Activated CD4-positive, alpha-beta T cell treated with anti-CD3 and anti-CD28 coated beads, Interleukin-2, amount 10 ng/mL, durations not matched to agents 7 days and 5 days (primary cell): ENCODE data around the gene CORO2B. TPM values are rescaled to one million over a fixed set of nuclear protein-coding genes. Genes with fewer than 3 reads are reported as not detected.

Experiments
- CTCF ChIA-PET: fragments of 350-600 bp; sonication (Branson Sonifier 250); formaldehyde crosslinking; loops from one replicate; lab custom pipeline; 2021; ENCODE audit warnings: antibody characterized with exemption; lab: Charles Lee
- POLR2A ChIA-PET: fragments of 350-600 bp; sonication (Branson Sonifier 250); formaldehyde crosslinking; loops from one replicate; lab custom pipeline; 2021; ENCODE audit warnings: antibody characterized with exemption; lab: Charles Lee
- DNase-seq: peaks from one replicate; pipeline ENCODE4 v3.0.0-alpha.2; 2020
- H3K27ac Mint-ChIP-seq: one replicate; pipeline ENCODE4 v1.8.0; 2021; ENCODE audit warnings: mild to moderate bottlenecking, moderate library complexity, mixed read lengths
- H3K27me3 Mint-ChIP-seq: one replicate; pipeline ENCODE4 v1.8.0; 2021; ENCODE audit warnings: mixed read lengths
- H3K36me3 Mint-ChIP-seq: one replicate; pipeline ENCODE4 v1.8.0; 2021; ENCODE audit warnings: low read depth, mixed read lengths
- H3K4me1 Mint-ChIP-seq: one replicate; pipeline ENCODE4 v1.8.0; 2021; ENCODE audit warnings: mixed read lengths
- H3K4me3 Mint-ChIP-seq: one replicate; pipeline ENCODE4 v1.8.0; 2021; ENCODE audit warnings: mild to moderate bottlenecking, moderate library complexity, mixed read lengths
- H3K9me3 Mint-ChIP-seq: one replicate; pipeline ENCODE4 v1.8.0; 2021; ENCODE audit warnings: mixed read lengths
- total RNA-seq, 2 experiments: library from RNA; stranded (reverse); gene quantifications; one replicate each; pipeline ENCODE4 v1.2.3, GENCODE V29; 2021

Gene CORO2B
- total RNA-seq, 2 experiments from 2014 or later, result not detected

DNA sequence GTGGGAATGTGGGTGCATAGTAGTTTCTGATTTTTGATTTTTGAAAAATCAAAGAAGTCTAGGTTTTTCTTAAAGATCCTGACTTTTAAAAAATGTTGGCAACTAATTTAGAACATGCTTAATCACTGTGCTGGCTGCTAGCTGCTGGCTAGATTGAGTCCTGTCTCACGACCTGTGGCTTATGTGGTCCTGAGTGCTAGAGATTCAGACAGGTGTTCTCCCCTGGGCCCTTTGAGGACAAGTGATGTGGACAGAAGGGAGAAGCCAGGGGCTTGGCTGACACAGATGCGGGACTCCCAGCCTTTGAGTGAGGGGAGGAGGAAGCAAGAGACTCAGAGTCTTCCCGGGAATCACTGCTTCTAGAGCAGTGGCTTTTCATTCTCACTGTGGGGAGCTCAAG is 47.5 kb downstream of the CORO2B start:
- Mint-ChIP-seq H3K27me3 (peaks cover 4% of the 10 kb centered on the region), H3K4me3 (no peak overlapping the region), H3K9me3 (no peaks in the 10 kb centered on the region), H3K27ac (no peak overlapping the region), H3K4me1 (no peaks in the 10 kb centered on the region), H3K36me3 (no peaks in the 10 kb centered on the region)
- no peak for DNase-seq
- CTCF ChIA-PET, result no interaction called here
- POLR2A ChIA-PET, result no interaction called here

DNA sequence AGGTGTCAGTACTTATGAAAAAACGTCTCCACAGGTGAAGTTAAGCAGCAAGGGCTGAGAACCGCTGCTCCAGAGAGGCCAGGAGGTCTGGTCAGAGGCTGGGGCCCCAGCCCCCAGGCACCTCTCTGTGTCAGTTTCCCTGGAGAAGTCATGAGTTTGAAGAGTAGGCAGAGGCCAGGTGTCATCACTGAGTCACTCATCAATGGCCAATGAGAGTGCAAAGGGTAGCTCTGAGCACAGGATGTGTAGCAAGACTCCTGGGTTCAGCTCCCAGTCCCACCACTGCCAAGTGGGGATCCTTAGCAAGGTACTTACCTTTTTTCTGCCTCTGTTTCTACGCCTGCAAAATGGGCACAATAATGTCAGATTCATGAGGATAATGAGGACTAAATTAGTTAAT is 47.9 kb downstream of the CORO2B start:
- Mint-ChIP-seq H3K4me3 (no peak overlapping the region), H3K27ac (no peak overlapping the region), H3K4me1 (no peaks in the 10 kb centered on the region), H3K9me3 (no peaks in the 10 kb centered on the region), H3K36me3 (no peaks in the 10 kb centered on the region), H3K27me3 (peaks cover 4% of the 10 kb centered on the region)
- ChIA-PET POLR2A (no interaction called here), CTCF (no interaction called here)
- no peak for DNase-seq

DNA sequence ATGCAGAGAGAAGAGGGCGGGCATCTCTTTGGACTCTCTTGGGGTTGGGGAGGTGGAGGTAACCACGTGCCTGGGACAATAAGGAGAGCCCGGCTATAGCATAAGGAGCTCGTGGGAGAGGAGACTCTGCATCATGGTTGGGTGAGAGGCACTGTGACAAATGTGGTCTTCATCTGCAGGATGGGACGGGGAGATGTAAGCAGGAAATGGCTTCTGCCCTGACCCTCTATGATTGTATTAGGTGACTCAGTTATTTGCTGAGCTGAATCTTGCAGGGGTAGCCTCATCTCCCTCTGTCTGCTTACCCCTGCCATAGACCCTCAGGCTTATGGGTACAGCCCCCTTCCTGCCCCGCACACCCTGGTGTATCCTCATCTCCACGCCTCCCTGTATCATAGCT is 48.7 kb downstream of the CORO2B start:
- Mint-ChIP-seq H3K27me3 (peaks cover 4% of the 10 kb centered on the region), H3K36me3 (no peaks in the 10 kb centered on the region), H3K9me3 (no peaks in the 10 kb centered on the region), H3K27ac (no peak overlapping the region), H3K4me3 (no peak overlapping the region), H3K4me1 (no peaks in the 10 kb centered on the region)
- ChIA-PET POLR2A (no interaction called here), CTCF (no interaction called here)
- DNase-seq, result no peak

DNA sequence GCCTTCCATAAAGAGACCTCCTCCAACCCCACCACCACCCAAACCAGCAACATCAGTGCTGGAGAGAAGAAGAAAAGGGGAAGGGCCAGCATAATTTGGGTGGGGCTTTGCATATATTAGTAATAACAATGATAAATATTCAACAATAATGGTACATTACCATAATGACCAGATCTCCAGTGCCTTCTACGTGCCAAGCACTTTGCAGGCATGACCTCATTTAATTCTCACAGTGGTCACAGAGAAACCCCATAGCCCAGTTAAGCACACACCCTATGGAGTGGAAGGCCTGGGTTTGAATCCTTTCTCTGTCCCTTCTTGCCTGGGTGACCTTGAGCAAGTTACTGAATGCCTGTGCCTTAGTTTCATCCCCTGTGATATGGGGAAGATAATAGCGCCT is 49.2 kb downstream of the CORO2B start:
- Mint-ChIP-seq H3K4me3 (no peak overlapping the region), H3K27ac (no peak overlapping the region), H3K4me1 (no peaks in the 10 kb centered on the region), H3K9me3 (no peaks in the 10 kb centered on the region), H3K36me3 (no peaks in the 10 kb centered on the region), H3K27me3 (peaks cover 4% of the 10 kb centered on the region)
- ChIA-PET CTCF (no interaction called here), POLR2A (no interaction called here)
- no peak for DNase-seq

DNA sequence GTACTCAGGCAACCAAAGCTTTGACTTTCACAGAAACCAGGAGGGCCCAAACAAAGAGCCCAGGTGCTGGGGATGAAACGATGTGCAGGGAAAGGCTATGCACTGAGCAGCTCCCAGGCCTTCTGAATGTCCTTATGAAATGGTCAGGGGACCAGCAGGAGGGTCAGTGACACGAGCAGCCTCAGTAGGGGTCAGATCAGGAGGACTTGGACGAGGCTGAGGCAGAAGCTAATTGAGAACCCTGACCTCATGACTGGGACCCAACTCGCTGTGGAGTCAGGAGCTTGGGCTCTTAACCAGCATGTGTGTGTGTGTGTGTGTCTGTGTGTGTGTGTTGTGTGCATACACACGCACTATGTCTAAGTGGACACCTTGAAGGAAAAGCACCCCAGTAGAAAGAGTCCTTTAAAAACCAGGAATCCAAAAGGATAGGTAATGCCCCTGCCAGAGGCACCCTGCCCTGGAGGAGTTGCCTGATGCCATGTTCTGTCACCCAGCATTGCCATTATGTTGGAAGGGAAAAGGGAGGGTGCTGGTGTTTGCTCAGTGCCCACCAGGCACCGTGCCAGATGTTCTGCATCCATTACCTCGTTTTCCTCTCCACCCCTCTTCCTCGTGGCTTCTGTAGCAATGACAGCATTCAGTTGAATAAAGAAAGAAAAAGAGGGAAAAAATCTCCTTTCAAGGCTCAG is 50.9 kb downstream of the CORO2B start:
- no peaks in the 10 kb centered on the region for H3K4me1 Mint-ChIP-seq
- H3K36me3 Mint-ChIP-seq, result no peaks in the 10 kb centered on the region
- CTCF ChIA-PET, result no interaction called here
- no peak overlapping the region for H3K4me3 Mint-ChIP-seq
- H3K27me3 Mint-ChIP-seq, result peaks cover 4% of the 10 kb centered on the region
- no peaks in the 10 kb centered on the region for H3K9me3 Mint-ChIP-seq
- H3K27ac Mint-ChIP-seq, result no peak overlapping the region
- no peak for DNase-seq
- POLR2A ChIA-PET, result no interaction called here

DNA sequence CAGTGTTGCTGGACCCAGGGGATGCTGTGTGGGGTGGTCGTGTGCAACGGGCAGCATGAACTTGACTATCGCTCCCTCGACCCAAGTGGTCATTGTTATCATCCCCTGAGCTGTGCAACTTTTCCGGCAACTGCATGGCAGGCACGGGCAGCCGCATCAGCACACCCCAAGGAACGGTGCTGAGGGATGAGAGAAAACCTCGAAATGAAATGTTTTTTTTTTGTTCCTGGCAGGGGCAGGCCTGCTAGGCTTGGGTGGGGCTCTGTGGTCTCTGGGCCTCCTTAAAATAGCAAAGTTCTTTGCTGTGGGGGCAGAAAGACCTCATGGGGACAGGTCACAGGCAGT is 51.4 kb downstream of the CORO2B start:
- POLR2A ChIA-PET, result no interaction called here
- Mint-ChIP-seq H3K9me3 (no peaks in the 10 kb centered on the region), H3K4me1 (no peaks in the 10 kb centered on the region), H3K27ac (no peak overlapping the region), H3K36me3 (no peaks in the 10 kb centered on the region), H3K27me3 (peaks cover 4% of the 10 kb centered on the region), H3K4me3 (no peak overlapping the region)
- CTCF ChIA-PET, result no interaction called here
- no peak for DNase-seq

DNA sequence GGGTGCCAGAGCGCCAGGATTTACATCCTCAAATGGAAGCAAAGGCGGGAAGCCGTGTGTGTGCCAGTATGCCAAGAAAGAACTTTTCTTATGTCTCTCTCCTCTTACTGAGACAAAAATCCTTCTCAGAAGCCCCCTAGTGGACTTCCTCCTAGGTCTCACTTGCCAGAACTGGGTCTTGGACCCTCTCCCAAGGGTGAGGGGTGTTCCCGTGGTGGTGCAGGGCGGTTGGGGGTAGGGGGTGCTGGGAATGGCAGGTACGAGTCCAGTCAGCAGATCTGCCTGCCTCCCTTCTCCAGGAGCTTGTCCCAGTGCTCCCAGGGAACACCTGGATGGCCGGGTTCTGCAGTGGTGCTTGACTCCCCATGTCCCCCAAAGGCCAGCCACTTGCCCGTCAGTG is 52.0 kb downstream of the CORO2B start:
- H3K4me3 Mint-ChIP-seq, result no peak overlapping the region
- no peaks in the 10 kb centered on the region for H3K36me3 Mint-ChIP-seq
- CTCF ChIA-PET, result no interaction called here
- H3K27me3 Mint-ChIP-seq, result peaks cover 2% of the 10 kb centered on the region
- no peak overlapping the region for H3K27ac Mint-ChIP-seq
- POLR2A ChIA-PET, result no interaction called here
- no peaks in the 10 kb centered on the region for H3K4me1 Mint-ChIP-seq
- no peak for DNase-seq
- H3K9me3 Mint-ChIP-seq, result no peaks in the 10 kb centered on the region

DNA sequence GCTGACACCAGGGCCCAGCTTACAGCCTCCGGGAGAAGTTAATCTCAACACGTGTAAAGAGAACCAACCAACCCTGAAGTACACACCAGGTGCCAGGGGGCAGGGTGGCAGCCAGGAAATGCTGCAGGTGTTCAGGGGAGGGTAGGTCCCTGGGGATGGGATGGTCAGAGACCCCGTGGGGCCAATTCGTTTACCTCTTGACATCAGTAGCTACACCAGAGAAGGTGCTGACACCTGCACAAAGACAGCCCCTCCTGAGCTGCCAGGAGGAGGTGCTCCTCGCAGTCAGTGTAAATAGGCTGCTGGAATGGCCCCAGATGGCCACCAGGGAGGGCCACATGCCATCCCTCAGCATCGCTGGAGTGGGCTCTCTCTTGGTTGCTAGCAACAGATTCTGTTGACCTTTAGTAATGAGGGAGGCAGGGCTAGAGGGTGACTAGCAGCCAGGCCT is 52.8 kb downstream of the CORO2B start:
- Mint-ChIP-seq H3K27ac (no peak overlapping the region), H3K36me3 (no peaks in the 10 kb centered on the region), H3K4me3 (no peak overlapping the region), H3K9me3 (no peaks in the 10 kb centered on the region), H3K27me3 (no peaks in the 10 kb centered on the region), H3K4me1 (no peaks in the 10 kb centered on the region)
- DNase-seq, result no peak
- ChIA-PET CTCF (no interaction called here), POLR2A (no interaction called here)

DNA sequence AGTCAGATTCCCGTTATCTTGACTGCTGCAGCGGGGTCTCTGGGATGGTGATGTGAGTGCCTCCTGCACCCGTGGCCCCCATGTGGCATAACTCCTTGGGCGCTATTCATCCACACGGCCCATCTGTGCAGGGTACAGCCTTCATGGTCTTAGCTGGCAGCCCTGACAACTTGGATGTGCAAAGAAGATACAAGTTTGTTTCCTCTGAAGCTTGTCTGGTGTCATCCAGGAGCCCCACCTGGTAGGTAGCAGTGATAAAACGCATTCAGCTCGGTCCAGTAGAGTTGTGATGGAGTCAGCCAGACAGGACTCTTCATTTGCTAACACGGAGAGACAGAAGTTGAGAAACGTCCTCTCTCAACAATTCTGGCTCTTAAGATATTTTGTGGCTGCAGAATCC is 53.3 kb downstream of the CORO2B start:
- DNase-seq, result no peak
- no peak overlapping the region for H3K27ac Mint-ChIP-seq
- no peaks in the 10 kb centered on the region for H3K4me1 Mint-ChIP-seq
- no peaks in the 10 kb centered on the region for H3K9me3 Mint-ChIP-seq
- H3K4me3 Mint-ChIP-seq, result no peak overlapping the region
- CTCF ChIA-PET, result no interaction called here
- no peaks in the 10 kb centered on the region for H3K36me3 Mint-ChIP-seq
- no peaks in the 10 kb centered on the region for H3K27me3 Mint-ChIP-seq
- POLR2A ChIA-PET, result no interaction called here

DNA sequence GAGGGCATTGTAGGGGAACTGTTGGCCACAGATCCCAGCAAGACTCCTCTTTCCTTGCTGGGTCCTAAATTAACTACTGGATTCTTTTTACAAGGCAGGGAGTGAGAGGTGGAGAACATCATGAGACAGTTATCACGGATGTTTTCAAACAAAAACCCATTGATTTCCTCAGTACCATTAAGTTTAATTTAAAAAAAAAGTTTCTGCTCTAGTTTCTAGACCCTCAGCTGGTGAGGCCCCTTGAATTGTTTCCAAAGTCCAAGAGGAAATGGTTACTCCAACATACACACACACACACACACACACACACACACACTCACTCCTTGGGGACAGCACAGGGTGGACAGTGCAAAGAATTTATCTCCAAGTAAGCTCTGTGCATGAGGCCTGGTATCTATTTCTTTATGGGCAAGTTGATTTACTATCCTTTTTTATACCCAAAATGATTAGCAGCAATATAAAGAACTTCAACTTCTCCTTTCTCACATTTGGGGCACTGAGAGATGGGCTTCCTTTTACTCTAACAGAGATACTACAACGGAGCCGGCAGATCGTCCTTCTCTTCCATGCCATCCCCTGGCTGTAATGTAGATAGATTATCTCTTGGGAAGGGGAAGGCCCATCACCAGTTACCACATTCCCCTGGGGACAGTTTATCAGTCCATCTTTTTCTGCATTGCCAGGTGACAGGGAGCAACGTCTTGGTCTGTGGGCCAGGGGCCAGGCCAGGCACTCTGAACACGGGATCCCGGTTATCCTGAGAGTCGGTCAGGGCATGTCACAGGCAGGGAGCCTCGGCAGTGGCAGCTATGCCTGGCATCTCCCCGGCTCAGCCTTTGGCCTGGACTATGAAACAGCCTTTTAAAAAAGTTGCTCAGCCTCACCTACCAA is 54.7 kb downstream of the CORO2B start:
- ChIA-PET CTCF (no interaction called here), POLR2A (no interaction called here)

DNA sequence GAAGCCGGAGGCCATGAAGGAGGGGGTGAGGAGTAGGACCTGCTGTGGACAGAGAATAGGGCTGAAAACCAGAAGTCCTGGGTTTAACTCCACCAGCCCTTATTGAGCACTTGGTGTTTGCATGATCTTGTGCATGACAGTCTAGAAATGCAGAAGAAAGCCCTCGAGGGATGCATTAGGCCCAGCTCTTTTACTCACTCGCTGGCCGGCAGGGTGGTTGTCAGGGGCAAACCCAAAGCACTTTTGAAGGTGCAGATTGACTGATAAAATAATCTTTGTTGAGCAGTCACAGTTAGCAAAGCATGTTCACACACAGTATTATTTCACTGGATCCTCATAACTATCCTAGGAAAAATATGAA is 55.3 kb downstream of the CORO2B start:
- DNase-seq, result no peak
- H3K36me3 Mint-ChIP-seq, result no peaks in the 10 kb centered on the region
- H3K27ac Mint-ChIP-seq, result no peak overlapping the region
- CTCF ChIA-PET, result no interaction called here
- POLR2A ChIA-PET, result no interaction called here
- H3K27me3 Mint-ChIP-seq, result no peaks in the 10 kb centered on the region
- no peaks in the 10 kb centered on the region for H3K9me3 Mint-ChIP-seq
- H3K4me1 Mint-ChIP-seq, result no peaks in the 10 kb centered on the region
- H3K4me3 Mint-ChIP-seq, result no peak overlapping the region

More for the DNA sequence above, 54.7 kb downstream of the CORO2B start:
- Mint-ChIP-seq H3K4me3 (no peak overlapping the region), H3K4me1 (no peaks in the 10 kb centered on the region), H3K27ac (peak overlapping the region; percentile 2), H3K9me3 (no peaks in the 10 kb centered on the region), H3K36me3 (no peaks in the 10 kb centered on the region), H3K27me3 (no peaks in the 10 kb centered on the region)
- no peak for DNase-seq

DNA sequence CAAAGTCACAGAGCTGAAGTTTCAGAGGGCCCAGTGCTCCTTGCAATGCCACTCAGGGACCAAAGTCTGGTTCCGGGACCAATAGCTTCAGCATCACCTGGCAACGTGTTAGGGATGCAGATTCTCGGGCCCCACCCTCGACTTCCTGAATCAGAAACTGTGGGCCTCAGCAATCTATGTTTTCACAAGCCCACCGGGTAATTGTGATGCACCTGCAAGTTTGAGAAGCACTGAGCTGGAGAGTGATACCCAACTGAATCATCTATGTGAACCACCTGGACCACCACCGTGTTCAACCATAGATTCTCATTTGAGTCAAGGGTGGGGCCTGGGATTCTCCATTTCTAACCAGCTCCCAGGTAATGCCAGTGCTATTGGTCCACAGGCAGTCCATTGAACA is 55.7 kb downstream of the CORO2B start:
- H3K9me3 Mint-ChIP-seq, result no peaks in the 10 kb centered on the region
- ChIA-PET POLR2A (no interaction called here), CTCF (no interaction called here)
- no peak for DNase-seq
- H3K4me1 Mint-ChIP-seq, result no peaks in the 10 kb centered on the region
- H3K36me3 Mint-ChIP-seq, result no peaks in the 10 kb centered on the region
- H3K27me3 Mint-ChIP-seq, result no peaks in the 10 kb centered on the region
- no peak overlapping the region for H3K27ac Mint-ChIP-seq
- no peak overlapping the region for H3K4me3 Mint-ChIP-seq

DNA sequence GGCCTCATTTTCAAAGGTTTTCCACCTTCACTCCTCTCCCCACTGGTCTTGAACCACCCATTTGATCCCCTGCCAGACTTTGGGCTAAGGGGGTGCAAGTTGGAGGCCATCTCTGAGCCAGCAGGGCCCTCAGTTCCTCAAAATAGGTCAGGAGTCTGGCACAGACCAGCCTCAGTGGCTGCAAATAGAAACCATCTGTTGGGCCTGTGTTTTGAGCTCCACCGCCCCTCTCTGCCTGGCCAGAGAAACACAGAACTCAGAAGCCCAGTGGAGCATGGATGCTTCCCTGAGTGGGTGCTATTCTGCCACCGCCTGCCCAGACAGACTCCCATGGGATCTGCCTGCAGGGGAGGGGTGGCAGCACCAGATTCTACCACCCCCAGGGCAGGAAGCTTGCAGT is 56.3 kb downstream of the CORO2B start:
- H3K4me1 Mint-ChIP-seq, result no peaks in the 10 kb centered on the region
- CTCF ChIA-PET, result no interaction called here
- H3K9me3 Mint-ChIP-seq, result no peaks in the 10 kb centered on the region
- DNase-seq, result no peak
- no peak overlapping the region for H3K27ac Mint-ChIP-seq
- H3K27me3 Mint-ChIP-seq, result no peaks in the 10 kb centered on the region
- no peak overlapping the region for H3K4me3 Mint-ChIP-seq
- no peaks in the 10 kb centered on the region for H3K36me3 Mint-ChIP-seq
- POLR2A ChIA-PET, result no interaction called here

DNA sequence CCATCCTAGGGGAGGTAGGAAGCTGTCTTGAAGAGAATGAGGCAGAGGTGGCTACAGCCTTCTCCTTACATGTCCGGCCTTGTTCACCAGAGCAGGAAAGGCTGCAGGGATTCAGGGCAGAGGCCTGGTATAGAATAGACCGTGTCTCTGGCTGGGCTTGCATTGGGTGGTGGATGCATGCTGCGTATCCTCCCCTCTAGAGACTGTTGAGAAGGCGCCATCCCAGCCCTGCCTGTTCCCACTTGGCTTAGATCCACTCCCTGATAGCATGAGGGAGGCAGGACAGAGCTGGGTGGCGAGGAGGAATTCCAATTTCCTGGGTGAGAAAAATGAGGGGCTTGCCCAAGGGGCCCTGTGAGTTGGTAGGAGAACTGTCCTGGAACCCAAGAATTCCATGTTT is 57.5 kb downstream of the CORO2B start:
- ChIA-PET CTCF (no interaction called here), POLR2A (no interaction called here)
- DNase-seq, result no peak
- Mint-ChIP-seq H3K27ac (no peak overlapping the region), H3K4me3 (no peak overlapping the region), H3K36me3 (no peaks in the 10 kb centered on the region), H3K9me3 (no peaks in the 10 kb centered on the region), H3K4me1 (no peaks in the 10 kb centered on the region), H3K27me3 (no peaks in the 10 kb centered on the region)
